GM12878 (cell line): Measurements from ENCODE around the gene ARMC9. TPM values are rescaled to one million over a fixed set of nuclear protein-coding genes. Genes with fewer than 3 reads are reported as not detected.

Source experiments
- BACH1 ChIP-seq: fragments of 450-650 bp; IDR thresholded peaks from 2 replicates; pipeline ENCODE4 v1.6.1; 2017; ENCODE audit warnings: mild to moderate bottlenecking, borderline replicate concordance
- E2F4 ChIP-seq: IDR thresholded peaks from 2 replicates; pipeline ENCODE4 v1.6.1; 2012; ENCODE audit warnings: low read depth, low read length, improper control_type of control experiment
- NR2F1 ChIP-seq: fragments of 450-650 bp; conservative IDR thresholded peaks from 2 replicates; pipeline ENCODE4 v1.6.1; 2017; ENCODE audit warnings: mild to moderate bottlenecking
- PAX5 ChIP-seq: IDR thresholded peaks from 2 replicates; pipeline ENCODE4 v1.6.1; 2011; ENCODE audit warnings: low read depth, low read length, borderline replicate concordance
- USF2 ChIP-seq: IDR thresholded peaks from 2 replicates; pipeline ENCODE4 v1.6.1; 2011; ENCODE audit warnings: low read depth, low read length, improper control_type of control experiment, borderline replicate concordance
- YBX1 ChIP-seq: fragments of 450-650 bp; IDR thresholded peaks from 2 replicates; pipeline ENCODE4 v1.6.1; 2016; ENCODE audit warnings: antibody characterized with exemption
- ZBTB40 ChIP-seq: fragments of 450-650 bp; IDR thresholded peaks from 2 replicates; pipeline ENCODE4 v1.6.1; 2016; ENCODE audit warnings: mild to moderate bottlenecking, moderate library complexity, borderline replicate concordance
- ZNF687 ChIP-seq: fragments of 450-650 bp; IDR thresholded peaks from 2 replicates; pipeline ENCODE4 v1.6.1; 2017; ENCODE audit warnings: mild to moderate bottlenecking, moderate library complexity
- polyA plus RNA-seq, 11 experiments: library from polyadenylated mRNA; depleted of rRNA in 4 of 11; unstranded in 6 of 11; stranded (reverse) in 5 of 11; fragments of >200 nt; fragmentation: Nextera tagmentation in 4 of 11; fragmentation: Illumina TruSeq in 1 of 11; extraction: Ambion mirVana in 4 of 11; extraction: Trizol in 1 of 11; gene quantifications; 1 replicate in 1 of 11; 2 replicates in 10 of 11; pipeline versions ENCODE4 v1.2.1 to v1.2.3, GENCODE V29; 2011 to 2016; ENCODE audit warnings: inconsistent platforms in 2 of 11, missing spikeins in 2 of 11, low read depth in 1 of 11
- total RNA-seq, 4 experiments: library from RNA; depleted of rRNA in 3 of 4; stranded (reverse); fragments of >200 nt in 3 of 4; fragmentation: Illumina TruSeq in 1 of 4; extraction: Trizol in 1 of 4; gene quantifications; 2 replicates each; pipeline versions ENCODE4 v1.2.1 to v1.2.3, GENCODE V29; 2013 to 2021

Gene ARMC9
- total and polyA plus RNA-seq, 10 of the 15 experiments (the other 5 are each of a cell fraction or from before 2014, with no cell fraction given), result 3.8 to 21.8 (median 10.4) TPM

GRCh38 chr2:231172025-231172424 lies 26.4 kb upstream of the ARMC9 start (continued):
- TF ChIP-seq USF2 (no peak), ZNF687 (no peak), NR2F1 (no peak), BACH1 (no peak), ZBTB40 (no peak), E2F4 (no peak), PAX5 (no peak), YBX1 (no peak)
- TF ChIP-seq, all 136 proteins: peak for 0
